SHP77 treated with DMSO at 0.1 percent for 48 hours (cell line): ENCODE data around the gene SNX5.

Source experiments
- DNase-seq: peaks from one replicate; lab custom pipeline; 2025; lab: John Stamatoyannopoulos, UW

Gene SNX5

DNA sequence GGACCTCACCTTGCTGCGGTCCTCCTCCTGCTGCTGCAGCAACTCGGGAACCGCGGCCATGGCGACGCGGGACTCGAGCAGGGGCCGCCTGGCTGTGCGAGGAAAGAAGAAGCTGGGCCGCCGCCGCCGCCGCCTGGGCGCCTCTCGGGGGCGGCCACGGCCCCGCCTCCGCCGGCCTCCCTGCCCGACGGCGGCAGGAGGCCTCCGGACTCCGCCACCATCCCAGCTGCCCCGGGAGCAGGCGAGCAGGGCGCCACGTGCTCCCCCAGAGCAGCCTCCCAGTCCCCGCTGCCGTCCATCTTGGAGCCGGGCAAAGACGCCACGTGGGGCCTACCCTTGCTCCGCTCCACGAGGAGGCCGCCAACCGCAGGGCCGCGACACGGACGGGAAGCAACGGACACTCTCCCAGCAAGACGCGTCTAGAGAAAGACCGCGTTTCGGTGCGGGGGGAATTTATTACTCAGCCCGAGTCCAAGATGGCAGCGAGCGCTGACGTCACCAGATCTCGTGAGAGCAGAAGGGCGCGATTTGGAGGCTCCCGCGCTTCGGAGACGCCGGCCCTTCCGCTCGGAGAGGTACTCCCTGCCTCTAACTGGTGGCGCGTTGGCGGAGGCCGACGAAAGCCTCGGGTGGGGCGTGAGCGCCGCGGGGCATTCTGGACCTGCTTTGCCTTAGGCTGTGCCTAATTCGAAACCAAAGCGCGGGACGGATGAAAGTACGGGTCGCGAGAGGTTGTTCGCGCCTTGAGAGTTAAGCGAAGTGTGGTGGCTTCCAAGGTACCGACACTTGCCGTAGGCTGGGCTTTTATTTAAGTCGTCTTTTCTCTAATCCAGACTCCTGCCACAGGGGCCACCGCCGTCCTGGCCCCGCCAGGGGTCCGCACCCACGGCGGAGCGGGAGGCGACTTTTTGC lies at the start of gene SNX5, which contains the start of gene MGME1:
Gene SNX5, minus strand, starts transcription at position 429 of the 912 bp plus-strand sequence. Its CDS starts 369 bp downstream, at position 60.
Gene MGME1, plus strand, starts transcription at position 653 of the 912 bp plus-strand sequence. CDS start 842 bp downstream, outside the sequence.
- peak; percentile 98 for DNase-seq

GRCh38 chr20:18018100-18018499 lies 49.5 kb upstream of the SNX5 start:
- no peak for DNase-seq

- no peak for DNase-seq
These were observed 48.2 kb upstream of the SNX5 start for GRCh38 chr20:18016772-18017171.

DNA sequence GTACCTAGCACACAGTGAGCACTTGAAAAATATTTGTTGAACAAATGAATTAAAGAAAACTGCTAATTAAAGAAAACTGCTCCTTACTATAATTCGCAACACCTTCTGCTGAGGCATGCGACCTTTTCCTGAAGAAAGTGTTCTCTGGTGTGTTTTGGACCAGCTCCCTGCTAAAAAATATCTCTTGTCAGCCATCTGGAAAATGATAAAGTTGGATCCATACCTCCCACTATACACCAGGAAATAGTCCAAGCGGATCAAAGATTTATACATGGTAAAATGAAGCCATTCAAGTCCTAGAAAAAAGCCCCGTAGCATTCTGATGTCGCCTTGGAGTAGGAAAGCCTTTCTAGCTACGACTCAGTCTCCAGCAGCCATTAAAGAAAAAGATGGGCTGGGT lies 45.8 kb upstream of the SNX5 start:
- no peak for DNase-seq

DNA sequence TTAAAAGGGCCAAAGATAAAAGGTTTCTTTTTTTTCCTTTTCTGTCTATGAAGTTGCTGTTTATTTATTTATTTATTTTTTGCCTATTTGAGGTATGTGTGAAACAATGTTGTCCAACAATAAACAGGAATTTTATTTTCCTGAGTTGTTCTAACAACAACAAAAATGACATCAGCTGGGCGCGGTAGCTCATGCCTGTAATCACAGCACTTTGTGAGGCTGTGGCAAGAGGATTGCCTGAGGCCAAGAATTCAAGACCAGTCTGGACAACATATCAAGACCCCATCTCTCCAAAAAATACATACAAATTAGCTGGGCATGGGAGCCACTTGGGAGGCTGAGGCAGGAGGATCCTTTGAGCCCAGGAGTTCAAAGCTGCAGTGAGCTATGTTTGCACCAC lies 44.3 kb upstream of the SNX5 start:
- DNase-seq: no peak

- DNase-seq: no peak
These were observed 43.5 kb upstream of the SNX5 start for GRCh38 chr20:18011951-18012645.

GRCh38 chr20:18011482-18011881 lies 42.9 kb upstream of the SNX5 start:
- no peak for DNase-seq

DNA sequence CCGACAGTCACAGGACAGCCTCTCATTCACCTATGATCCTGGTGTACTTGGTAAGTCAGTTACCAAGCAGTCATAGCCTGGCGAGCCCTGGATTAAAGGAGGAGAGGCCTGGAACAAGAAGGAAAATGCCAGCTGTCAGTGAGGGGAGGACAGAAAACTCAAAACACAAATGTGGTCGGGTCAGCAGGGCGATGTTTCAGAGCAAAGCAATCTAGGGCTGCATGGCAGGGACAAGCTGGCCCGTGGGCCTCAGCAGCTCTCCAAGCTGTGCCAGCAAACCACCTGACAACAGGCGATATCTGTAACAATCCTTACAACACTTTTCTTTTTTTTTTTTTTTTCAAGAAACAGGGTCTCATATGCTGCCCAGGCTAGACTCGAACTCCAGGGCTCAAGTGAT lies 40.5 kb upstream of the SNX5 start:
- no peak for DNase-seq

GRCh38 chr20:18007534-18008292 lies 39.1 kb upstream of the SNX5 start:
- DNase-seq: no peak

GRCh38 chr20:18006684-18007083 lies 38.1 kb upstream of the SNX5 start:
- DNase-seq: no peak

- no peak for DNase-seq
These were observed 37.4 kb upstream of the SNX5 start for GRCh38 chr20:18005990-18006364.

GRCh38 chr20:18005170-18005989 lies 36.8 kb upstream of the SNX5 start:
- DNase-seq: no peak

GRCh38 chr20:18004384-18005031 lies 35.9 kb upstream of the SNX5 start:
- DNase-seq: no peak

DNA sequence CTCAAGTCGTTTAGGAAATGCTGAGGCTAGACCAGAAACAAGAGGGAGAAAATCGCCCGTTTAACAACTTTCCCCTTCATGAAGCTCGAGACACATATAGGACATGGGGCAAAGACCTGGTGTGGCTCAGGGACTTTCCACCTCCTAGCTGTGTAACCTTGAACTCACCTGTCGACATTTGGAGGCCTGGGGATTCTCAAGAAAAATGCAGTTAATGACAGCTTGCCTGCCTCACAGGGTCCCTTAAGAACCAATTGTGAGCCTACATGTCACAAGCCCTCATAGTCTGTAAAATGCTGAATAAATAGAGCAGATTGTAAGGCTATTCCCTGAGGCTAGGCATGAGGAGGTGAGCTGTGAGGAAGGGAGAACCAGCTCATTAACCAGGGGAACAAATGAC lies 35.3 kb upstream of the SNX5 start:
- DNase-seq: no peak

DNA sequence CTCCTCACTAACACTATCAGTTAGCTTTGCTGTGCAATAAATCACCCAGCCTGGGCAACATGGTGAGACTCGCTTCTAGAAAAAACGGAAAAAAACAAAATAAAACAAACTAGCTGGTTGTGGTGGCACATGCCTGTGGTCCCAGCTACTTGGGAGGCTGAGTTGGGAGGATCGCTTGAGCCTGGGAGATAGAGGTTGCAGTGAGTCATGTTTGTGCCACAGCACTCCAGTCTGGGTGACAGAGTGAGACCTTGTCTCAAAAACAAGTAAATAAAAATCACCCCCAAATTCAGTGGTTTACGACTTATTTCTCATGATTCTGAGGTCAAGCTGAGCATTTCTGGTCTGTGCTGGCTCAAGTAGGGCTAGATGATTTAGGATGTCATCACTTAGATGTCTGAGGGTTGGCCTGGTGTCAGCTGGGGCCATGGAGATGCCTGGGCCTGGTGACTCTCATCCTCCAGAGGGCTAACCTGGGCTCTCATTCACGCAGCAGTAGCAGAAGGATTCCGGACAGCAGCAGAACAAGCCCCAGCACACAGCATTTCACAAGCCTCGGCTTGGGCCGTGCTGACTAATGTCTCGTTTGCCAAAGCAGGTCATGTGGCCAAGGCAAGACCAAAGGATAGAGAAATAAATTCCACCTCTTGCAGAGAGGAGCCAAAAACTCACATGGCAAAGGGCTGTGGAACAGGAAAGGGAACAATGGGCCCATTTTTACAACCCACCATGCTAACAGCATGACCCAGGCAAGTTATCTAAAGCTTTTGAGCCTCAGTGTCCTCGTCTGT lies 32.7 kb upstream of the SNX5 start:
- DNase-seq: no peak

DNA sequence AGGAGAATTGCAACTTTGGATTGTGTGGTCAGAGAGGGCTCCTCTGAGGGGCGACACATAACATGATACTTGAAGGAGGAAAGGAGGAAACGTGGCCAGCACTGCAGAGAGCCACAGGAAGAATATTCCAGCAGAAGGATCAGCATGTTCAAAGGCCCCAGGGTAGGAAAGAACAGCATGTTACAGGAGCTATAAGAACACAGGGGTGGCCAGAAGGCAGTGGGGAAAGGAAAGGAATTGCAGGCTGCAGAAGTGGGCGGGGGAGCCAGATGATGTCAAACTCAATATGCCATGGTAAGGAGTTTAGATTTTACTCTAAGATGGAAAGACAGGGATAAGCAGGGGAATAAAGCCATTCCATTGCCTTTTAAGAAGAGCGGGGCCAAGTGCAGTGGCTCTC lies 31.0 kb upstream of the SNX5 start:
- no peak for DNase-seq

GRCh38 chr20:17998446-17998845 lies 29.9 kb upstream of the SNX5 start:
- DNase-seq: no peak

DNA sequence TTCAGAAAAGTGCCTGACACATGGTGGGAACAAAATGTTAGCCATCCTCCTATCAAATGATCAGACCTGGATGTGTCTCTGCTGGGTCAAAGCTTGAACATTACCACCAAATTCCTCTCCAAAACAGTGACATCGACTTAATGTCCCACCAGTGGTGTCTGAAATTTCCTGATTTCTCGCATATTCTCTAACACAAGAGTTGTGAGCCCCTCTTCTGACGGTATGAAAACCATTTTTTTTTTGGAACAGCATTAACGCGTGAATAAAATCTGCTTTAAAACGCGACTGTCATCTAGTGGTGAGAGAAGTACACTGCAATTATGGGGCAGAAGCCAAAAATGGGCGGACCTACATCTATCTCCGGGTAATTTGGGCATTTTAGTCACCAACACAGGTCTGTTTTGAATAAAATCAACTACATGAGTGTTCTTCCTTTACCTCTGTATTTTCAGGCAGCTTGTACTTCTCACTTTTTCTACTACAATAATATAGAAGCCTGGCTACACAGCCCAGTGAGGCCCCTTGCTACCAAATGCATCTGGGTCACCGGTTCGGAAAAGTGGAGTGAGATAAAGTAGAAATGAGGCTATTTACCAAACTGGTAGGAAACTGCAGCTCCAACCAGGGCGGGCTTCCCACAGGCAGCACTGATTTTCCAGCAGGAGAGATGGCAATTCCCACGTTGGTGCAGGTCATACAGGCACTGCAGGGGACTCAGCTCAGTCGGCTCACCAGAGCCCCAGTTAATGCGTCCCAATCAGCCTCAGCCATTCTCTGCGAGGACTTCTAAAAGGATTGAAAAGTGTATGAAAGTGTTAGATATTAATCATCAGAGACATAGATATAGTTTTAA lies 27.6 kb upstream of the SNX5 start:
- peak; percentile 36 for DNase-seq

DNA sequence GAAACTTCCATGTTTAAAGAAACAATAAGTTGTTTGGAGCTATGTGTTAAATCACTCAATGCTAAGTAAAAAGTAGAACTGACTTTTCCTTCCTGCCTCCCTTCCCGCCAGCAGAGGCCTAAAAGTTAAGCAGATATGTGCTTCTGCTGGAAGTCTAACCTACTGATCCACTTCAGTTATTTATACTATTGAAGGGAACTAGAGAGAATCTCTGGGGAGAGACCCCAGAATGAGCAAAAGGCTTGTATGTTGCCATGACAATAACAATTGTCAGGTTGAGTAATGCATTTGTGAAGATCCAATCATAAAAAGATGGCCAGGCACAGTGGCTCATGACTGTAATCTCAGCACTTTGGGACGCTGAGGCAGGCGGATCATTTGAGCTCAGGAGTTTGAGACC lies 25.0 kb upstream of the SNX5 start:
- DNase-seq: no peak
